ENCODE measurements around the gene APOC3.

The APOC3 gene

GRCh38 chr11:116852261-116853031, 22.7 kb downstream of the APOC3 start:
- no peak for DNase-seq

GRCh38 chr11:116853461-116854073, 23.9 kb downstream of the APOC3 start:
- no peak for DNase-seq

GRCh38 chr11:116855413-116855812, 25.7 kb downstream of the APOC3 start:
- no peak for DNase-seq

GRCh38 chr11:116856423-116856822, 26.7 kb downstream of the APOC3 start:
- no peak for DNase-seq

GRCh38 chr11:116857316-116857715, 27.6 kb downstream of the APOC3 start:
- no peak for DNase-seq

GRCh38 chr11:116857936-116858335, 28.2 kb downstream of the APOC3 start:
- no peak for DNase-seq

- DNase-seq, result no peak
Measured at GRCh38 chr11:116859175-116859574, 29.5 kb downstream of the APOC3 start.

GRCh38 chr11:116860303-116860702, 30.6 kb downstream of the APOC3 start:
- DNase-seq, result no peak

- no peak for DNase-seq
Measured at GRCh38 chr11:116861539-116861938, 31.8 kb downstream of the APOC3 start.

- no peak for DNase-seq
Measured at GRCh38 chr11:116862185-116862584, 32.5 kb downstream of the APOC3 start.

- no peak for DNase-seq
Measured at GRCh38 chr11:116862951-116863350, 33.2 kb downstream of the APOC3 start.

GRCh38 chr11:116864531-116864930, 34.8 kb downstream of the APOC3 start:
- no peak for DNase-seq

- DNase-seq, result no peak
Measured at GRCh38 chr11:116865696-116866095, 36.0 kb downstream of the APOC3 start.

GRCh38 chr11:116866804-116867455, 37.2 kb downstream of the APOC3 start:
- DNase-seq, result no peak

GRCh38 chr11:116867619-116868018, 37.9 kb downstream of the APOC3 start:
- DNase-seq, result no peak

GRCh38 chr11:116868066-116868465, 38.4 kb downstream of the APOC3 start:
- DNase-seq, result no peak

- no peak for DNase-seq
Measured at GRCh38 chr11:116869610-116870009, 39.9 kb downstream of the APOC3 start.

- no peak for DNase-seq
Measured at GRCh38 chr11:116870054-116870453, 40.3 kb downstream of the APOC3 start.

GRCh38 chr11:116871248-116871647, 41.5 kb downstream of the APOC3 start:
- no peak for DNase-seq

- DNase-seq, result no peak
Measured at GRCh38 chr11:116873381-116873780, 43.7 kb downstream of the APOC3 start.

- DNase-seq, result no peak
Measured at GRCh38 chr11:116874251-116874650, 44.5 kb downstream of the APOC3 start.

- no peak for DNase-seq
Measured at GRCh38 chr11:116875194-116875593, 45.5 kb downstream of the APOC3 start.

GRCh38 chr11:116876656-116877055, 46.9 kb downstream of the APOC3 start:
- no peak for DNase-seq
